ENCODE results near the gene RGS8. TPM values are rescaled to one million over a fixed set of nuclear protein-coding genes. Genes with fewer than 3 reads are reported as not detected.
"Not testable (repeated sequence)": the region's sequence is repeated elsewhere in the genome, so short reads cannot be mapped to it uniquely, and the experiment has no call there.

RGS8 gene
- polyA plus RNA-seq, 1 experiment = not detected

DNA sequence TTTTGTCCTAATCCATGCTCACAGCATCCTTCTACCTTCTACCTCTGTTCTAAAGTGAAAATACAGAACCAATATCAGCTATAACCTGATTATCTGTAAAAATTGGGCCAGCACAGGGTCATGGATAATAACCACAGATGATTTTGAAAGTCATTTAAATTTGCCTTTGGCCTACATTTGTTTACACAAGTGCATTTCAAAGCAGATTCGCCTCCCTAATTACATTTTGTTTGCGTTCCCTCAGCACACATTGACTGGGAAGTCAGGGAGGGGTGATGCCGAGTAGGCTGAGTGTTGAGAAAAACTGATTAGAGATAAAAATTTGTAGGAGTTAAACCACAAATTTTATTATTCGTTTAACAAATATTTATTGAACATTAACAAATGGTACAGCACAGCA lies 19.2 kb upstream of the RGS8 start:
- no peak overlapping the region for H3K4me3 ChIP-seq (ENCODE audit: low read depth, low read length)
- H3K36me3 ChIP-seq (ENCODE audit: control insufficient read depth, insufficient read depth, low read length) = no peaks in the 10 kb centered on the region
- TF ChIP-seq, protein P1, sequence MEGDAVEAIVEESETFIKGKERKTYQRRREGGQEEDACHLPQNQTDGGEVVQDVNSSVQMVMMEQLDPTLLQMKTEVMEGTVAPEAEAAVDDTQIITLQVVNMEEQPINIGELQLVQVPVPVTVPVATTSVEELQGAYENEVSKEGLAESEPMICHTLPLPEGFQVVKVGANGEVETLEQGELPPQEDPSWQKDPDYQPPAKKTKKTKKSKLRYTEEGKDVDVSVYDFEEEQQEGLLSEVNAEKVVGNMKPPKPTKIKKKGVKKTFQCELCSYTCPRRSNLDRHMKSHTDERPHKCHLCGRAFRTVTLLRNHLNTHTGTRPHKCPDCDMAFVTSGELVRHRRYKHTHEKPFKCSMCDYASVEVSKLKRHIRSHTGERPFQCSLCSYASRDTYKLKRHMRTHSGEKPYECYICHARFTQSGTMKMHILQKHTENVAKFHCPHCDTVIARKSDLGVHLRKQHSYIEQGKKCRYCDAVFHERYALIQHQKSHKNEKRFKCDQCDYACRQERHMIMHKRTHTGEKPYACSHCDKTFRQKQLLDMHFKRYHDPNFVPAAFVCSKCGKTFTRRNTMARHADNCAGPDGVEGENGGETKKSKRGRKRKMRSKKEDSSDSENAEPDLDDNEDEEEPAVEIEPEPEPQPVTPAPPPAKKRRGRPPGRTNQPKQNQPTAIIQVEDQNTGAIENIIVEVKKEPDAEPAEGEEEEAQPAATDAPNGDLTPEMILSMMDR (IDR thresholded peaks at IDR 0.05; ENCODE audit: insufficient read depth, low read depth, low read length) = no peak
- POLR2A ChIA-PET = no interaction called here
- peaks cover 3% of the 10 kb centered on the region; the same call in 1 of the 2 replicates for H3K27me3 ChIP-seq (ENCODE audit: control insufficient read depth, insufficient read depth, low read length)
- no peak for DNase-seq (ENCODE audit: low read depth)
- CTCF ChIA-PET = no interaction called here

DNA sequence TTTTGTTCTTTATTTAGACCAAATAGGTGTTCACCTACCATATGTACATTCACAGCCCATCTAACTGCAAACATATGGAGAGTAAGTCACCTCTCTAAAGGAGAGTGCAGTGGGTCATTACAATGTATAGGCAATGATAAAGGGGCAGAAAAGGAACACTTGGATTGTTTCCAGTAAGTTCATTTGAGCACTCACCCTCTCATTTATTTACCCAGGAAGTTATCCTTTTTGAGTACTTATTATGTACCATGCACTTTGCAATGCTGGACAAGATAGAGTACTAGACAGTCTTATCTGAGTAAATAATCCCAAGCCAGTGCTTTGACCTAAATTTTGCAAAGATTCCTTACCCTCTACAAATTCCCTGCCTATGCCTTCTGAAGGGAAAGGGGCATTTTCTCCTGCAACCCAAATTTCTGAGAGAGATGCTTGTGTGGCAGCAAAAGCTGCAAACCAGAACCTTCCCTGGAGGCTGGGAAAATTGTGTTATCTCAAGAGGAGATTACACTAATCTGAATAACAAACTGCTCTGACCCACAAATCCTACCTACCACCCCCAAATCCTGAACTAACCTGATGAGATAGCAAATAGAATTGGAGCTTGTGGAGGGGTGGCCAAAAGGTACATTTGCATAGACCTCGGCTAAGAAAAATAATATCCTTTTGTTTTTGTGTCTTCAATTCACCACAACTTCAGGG lies 18.6 kb upstream of the RGS8 start:
- CTCF ChIA-PET = interaction anchor here (0.6 kb wide), 1 partner anchor 94 kb away, joined by 3 read pairs; no protein-coding TSS in a partner anchor
- no peak for DNase-seq (ENCODE audit: low read depth)
- Histone ChIP-seq H3K36me3 (ENCODE audit: control insufficient read depth, insufficient read depth, low read length) (no peaks in the 10 kb centered on the region), H3K27me3 (ENCODE audit: control insufficient read depth, insufficient read depth, low read length) (peaks cover 3% of the 10 kb centered on the region; the same call in 1 of the 2 replicates), H3K4me3 (ENCODE audit: low read depth, low read length) (no peak overlapping the region)
- POLR2A ChIA-PET = no interaction called here
- TF ChIP-seq, protein P1 (IDR thresholded peaks at IDR 0.05; ENCODE audit: insufficient read depth, low read depth, low read length) = no peak

DNA sequence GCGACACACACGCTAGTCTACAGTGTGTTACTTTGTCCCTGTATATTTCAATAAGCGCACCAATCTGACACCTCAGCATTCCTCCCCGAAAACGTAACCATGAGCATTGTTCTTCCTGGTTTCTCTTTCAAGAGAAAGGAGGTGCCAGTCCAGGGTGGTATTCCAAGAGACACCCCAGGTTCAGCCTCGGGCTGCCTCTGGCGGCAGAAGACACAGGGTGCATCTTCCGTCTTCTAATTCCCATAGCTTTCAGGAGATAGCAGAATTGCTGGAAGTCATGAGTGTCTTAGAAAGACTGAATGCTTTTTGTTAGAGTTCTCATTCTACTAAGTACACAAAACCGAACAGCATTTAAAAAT lies 15.9 kb upstream of the RGS8 start:
- POLR2A ChIA-PET = no interaction called here
- CTCF ChIA-PET = no interaction called here
- Histone ChIP-seq H3K36me3 (ENCODE audit: control insufficient read depth, insufficient read depth, low read length) (no peaks in the 10 kb centered on the region), H3K4me3 (ENCODE audit: low read depth, low read length) (no peak overlapping the region), H3K27me3 (ENCODE audit: control insufficient read depth, insufficient read depth, low read length) (peaks cover 3% of the 10 kb centered on the region; the same call in 1 of the 2 replicates)
- TF ChIP-seq, protein P1 (IDR thresholded peaks at IDR 0.05; ENCODE audit: insufficient read depth, low read depth, low read length) = no peak
- no peak for DNase-seq (ENCODE audit: low read depth)

DNA sequence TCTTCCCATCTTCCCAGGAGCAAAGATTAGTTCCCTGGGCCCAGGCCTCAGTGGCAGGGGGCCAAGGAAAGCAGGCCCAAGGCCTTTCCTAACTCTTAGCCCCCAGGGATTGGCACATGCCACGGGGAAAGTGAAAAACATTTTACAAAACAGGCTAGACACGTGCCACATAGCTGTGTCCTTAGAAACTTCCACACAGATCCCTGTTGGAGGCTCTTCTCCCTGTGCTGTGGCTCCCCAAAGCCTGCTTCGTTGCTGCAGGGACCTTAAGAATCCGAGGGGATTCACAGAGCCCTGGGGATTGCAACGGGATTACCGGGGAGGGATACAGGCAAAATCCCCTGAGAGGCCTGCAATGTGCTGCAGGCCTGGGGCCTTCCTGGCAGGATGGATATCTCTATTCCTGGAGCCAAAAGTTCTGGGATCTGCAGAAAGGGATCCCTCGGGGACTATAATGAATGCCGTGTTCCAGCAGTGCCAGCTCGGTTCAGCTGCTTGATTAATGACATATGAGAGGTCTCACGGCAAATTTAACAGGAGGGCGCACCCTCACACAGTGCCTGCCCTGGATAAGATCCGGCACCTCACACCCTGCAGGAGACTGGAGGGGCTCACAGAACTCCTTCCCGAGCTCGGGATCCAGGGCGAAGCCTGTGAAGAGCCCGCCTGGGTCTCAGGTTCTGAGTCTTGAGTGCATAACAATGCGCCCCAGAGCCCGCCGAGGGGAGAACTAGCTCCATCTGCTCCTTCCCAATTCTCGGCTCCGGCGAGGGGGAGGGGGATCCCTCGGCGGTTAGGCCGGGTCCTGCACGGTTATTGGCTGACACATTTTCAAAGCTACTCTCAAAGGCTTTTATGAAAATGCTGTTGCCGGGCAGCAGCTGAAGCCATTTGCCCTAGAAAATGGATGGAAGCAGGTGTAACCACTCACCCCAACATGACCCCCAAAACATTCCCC lies 15.3 kb upstream of the RGS8 start:
- no peak for DNase-seq (ENCODE audit: low read depth)
- no peaks in the 10 kb centered on the region for H3K36me3 ChIP-seq (ENCODE audit: control insufficient read depth, insufficient read depth, low read length)
- POLR2A ChIA-PET = no interaction called here
- H3K27me3 ChIP-seq (ENCODE audit: control insufficient read depth, insufficient read depth, low read length) = peaks cover 3% of the 10 kb centered on the region; the same call in 1 of the 2 replicates
- H3K4me3 ChIP-seq (ENCODE audit: low read depth, low read length) = no peak overlapping the region
- TF ChIP-seq, protein P1 (IDR thresholded peaks at IDR 0.05; ENCODE audit: insufficient read depth, low read depth, low read length) = no peak
- CTCF ChIA-PET = no interaction called here

DNA sequence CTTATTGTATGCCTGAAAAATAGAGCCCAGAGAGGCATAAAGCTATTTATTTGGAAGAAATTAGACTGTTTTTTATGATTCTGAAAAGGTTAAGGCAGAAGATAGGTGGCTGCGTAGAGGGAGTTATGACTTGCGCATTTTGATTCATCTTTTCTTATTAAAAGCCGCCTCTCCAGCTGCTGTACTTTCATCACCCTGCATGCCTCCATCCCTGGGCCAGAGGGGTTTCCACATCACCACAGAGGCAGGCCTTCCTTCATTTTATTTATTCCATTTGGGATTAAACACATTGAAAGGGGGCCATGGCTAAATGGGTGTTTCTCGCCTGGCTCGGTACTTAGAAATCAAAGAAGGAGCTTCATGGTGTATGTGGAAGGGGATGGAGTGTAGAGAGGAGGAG lies 14.6 kb upstream of the RGS8 start:
- Histone ChIP-seq H3K4me3 (ENCODE audit: low read depth, low read length) (no peak overlapping the region), H3K36me3 (ENCODE audit: control insufficient read depth, insufficient read depth, low read length) (no peaks in the 10 kb centered on the region), H3K27me3 (ENCODE audit: control insufficient read depth, insufficient read depth, low read length) (peaks cover 3% of the 10 kb centered on the region; the same call in 1 of the 2 replicates)
- CTCF ChIA-PET = no interaction called here
- POLR2A ChIA-PET = no interaction called here
- DNase-seq (ENCODE audit: low read depth) = no peak
- TF ChIP-seq, protein P1 (IDR thresholded peaks at IDR 0.05; ENCODE audit: insufficient read depth, low read depth, low read length) = no peak

DNA sequence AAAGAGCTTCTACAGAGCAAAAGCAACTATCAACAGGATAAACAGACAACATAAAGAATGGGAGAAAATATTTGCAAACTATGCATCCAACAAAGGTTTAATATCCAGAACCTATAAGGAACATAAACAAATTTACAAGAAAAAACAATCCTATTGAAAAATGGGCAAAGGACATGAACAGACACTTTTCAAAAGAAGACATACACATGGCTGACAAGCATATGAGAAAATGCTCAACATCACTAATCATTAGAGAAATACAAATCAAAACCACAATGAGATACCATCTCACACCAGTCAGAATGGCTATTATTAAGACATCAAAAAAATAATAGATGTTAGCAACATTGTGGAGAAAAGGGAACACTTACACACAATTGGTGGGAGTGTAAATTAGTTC lies 8.8 kb upstream of the RGS8 start:
- CTCF ChIA-PET = interaction anchor here (0.7 kb wide), 1 partner anchor 604 kb away, joined by 3 read pairs; no protein-coding TSS in a partner anchor
- H3K36me3 ChIP-seq (ENCODE audit: control insufficient read depth, insufficient read depth, low read length); POLR2A ChIA-PET; H3K4me3 ChIP-seq (ENCODE audit: low read depth, low read length); H3K27me3 ChIP-seq (ENCODE audit: control insufficient read depth, insufficient read depth, low read length); DNase-seq (ENCODE audit: low read depth): not testable (repeated sequence)

All from BJ (cell line).